ENCODE results near the gene HEATR3.

Gene HEATR3

DNA sequence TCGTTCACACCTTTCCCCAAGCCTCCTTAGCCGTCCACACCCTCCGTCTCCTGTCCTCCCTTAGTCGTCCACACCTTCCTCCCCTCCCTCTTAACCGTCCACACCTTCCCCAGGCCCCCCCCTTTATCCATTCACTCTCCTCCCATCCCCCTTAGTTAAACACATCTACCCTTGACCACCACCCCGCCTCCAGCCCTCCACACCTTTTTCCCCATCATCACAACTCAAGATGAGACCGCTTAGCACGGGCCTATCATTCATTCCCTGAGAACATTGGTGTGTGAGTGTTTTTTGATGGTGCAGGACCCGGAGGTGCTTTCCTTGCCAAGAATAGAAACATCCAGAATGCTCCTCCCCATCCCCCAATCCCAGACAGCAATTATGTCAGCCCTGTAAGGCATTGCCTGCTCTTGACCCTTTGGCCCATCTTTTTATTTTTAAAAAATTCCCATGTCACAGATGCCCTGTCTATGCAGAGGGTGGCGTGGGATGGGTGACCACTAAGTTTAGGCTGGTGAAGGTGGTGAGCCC, 88.7 kb downstream of the HEATR3 start:
- no peak for DNase-seq

DNA sequence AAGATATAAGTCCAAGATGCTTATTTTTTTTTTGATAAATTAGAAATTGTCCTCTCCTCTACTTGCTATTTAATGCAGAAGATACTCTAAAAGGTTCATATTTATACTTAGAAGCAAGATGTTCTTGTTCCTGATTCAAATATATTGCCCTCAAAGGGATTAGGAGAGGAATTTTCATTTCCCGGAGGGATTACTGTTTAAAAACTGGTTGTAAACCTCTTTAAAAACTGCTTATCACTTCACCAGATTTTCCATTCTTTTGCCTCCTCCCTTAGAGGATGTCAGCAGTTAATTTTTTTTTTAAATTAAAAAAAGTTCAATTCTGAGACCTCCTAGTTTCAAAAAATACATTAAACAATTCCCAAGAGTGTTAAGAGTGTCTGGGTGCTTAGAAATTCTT, 90.2 kb downstream of the HEATR3 start:
- no peak for DNase-seq
